ENCODE data around the gene PNLIPRP2.

The PNLIPRP2 gene

DNA sequence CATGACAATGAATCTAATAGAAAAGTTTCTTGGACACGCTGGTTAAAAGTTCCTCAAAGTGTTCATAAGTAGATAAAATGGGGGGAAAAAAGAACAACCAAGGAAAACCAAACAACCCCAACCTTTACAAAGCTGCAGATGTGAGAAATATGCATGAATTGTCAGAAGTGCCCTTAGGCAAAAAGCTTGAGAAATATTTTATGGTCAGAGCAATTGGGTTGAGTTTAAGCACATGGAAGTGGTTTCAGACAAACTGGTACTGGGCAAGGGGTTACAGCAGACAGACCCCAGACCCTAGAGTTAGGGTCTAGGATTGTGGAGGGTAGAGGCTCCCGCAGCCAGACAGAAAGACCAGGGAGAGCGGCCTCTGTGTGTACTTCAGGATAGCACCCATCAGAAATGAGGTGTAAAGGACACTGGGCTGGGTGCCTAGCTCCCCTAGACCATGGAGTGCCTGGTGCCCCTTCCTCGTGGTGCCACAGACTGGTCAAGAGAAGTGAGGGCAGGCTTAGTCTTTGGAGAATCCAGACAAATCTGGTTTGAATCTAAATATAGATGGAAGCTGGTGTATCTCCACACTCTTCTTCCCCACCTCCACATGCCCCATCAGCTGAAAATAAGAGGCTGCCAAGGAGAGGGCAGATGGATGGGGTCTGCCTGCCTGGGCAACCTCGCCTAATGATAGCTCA is 37.3 kb downstream of the PNLIPRP2 start:
- H3K4me3 ChIP-seq (ENCODE audit: low read length) = no peak overlapping the region

DNA sequence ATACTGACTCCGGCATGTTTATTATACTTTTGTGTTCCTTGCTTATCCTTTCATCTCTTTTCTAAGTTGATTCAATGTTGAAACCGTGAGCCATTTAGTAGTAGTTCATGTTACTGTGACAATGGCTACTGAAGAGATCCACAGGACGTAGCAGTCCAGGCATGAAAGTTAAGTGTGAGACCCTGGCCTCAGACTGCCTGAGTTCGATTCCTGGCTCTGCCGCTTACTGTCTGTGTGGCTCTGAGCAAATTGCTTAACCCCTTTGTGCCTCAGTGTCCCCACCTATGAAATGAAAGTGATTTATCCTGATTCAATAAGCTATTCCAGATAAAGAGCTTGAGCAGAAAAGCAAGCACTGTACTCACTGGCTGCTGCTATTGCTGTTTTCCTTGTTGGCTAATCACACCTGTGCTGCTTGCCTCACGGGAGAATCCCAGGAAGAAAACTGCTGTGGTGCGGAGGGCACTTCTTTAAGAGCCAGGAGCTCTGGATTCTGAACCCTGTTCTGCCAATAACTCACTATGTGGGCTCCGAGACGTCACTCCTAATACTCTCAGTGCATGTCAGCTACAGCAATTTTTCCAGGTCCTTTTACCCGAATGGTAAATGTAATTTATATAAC is 38.4 kb downstream of the PNLIPRP2 start:
- DNase-seq (ENCODE audit: low read depth) = no peak
- no peak overlapping the region for H3K4me3 ChIP-seq (ENCODE audit: low read length)
- H3K36me3 ChIP-seq (ENCODE audit: control insufficient read depth, insufficient read depth, low read length, severe bottlenecking) = no peaks in the 10 kb centered on the region
- H3K9ac ChIP-seq (ENCODE audit: low read length) = no peak overlapping the region
- no peaks in the 10 kb centered on the region for H3K4me1 ChIP-seq (ENCODE audit: control insufficient read depth, insufficient read depth, low read length)
- H3K27me3 ChIP-seq (replicated peaks; ENCODE audit: control insufficient read depth, insufficient read depth, low read length) = peaks cover 18% of the 10 kb centered on the region
- H3K9me3 ChIP-seq (ENCODE audit: control insufficient read depth, low read length) = no peaks in the 10 kb centered on the region

More for the DNA sequence above, 37.3 kb downstream of the PNLIPRP2 start:
- H3K9ac ChIP-seq (ENCODE audit: low read length) = no peak overlapping the region
- H3K4me1 ChIP-seq (ENCODE audit: control insufficient read depth, insufficient read depth, low read length) = peaks cover 3% of the 10 kb centered on the region
- no peaks in the 10 kb centered on the region for H3K9me3 ChIP-seq (ENCODE audit: control insufficient read depth, low read length)
- peaks cover 22% of the 10 kb centered on the region for H3K27me3 ChIP-seq (replicated peaks; ENCODE audit: control insufficient read depth, insufficient read depth, low read length)
- no peak for DNase-seq (ENCODE audit: low read depth)
- no peaks in the 10 kb centered on the region for H3K36me3 ChIP-seq (ENCODE audit: control insufficient read depth, insufficient read depth, low read length, severe bottlenecking)

DNA sequence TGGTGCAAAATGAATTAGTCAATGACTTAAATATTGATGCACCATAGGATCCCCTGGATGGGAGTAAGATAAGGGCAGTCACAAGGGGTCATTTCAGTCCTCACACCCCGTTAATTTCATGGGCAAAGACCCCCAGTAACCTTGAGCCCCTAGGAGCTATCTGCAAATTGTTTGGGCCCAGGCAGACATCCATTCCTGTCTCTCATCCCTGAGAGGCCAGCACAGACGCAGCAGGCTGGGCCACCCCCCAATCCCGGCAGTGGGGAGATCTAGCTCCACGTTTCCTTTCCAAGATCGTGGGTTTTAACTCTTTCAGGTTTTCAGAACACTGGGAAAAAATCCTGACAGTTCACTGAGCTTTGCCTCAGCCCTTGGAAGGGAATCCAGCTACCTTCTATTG is 40.1 kb downstream of the PNLIPRP2 start:
- DNase-seq (ENCODE audit: low read depth) = no peak

DNA sequence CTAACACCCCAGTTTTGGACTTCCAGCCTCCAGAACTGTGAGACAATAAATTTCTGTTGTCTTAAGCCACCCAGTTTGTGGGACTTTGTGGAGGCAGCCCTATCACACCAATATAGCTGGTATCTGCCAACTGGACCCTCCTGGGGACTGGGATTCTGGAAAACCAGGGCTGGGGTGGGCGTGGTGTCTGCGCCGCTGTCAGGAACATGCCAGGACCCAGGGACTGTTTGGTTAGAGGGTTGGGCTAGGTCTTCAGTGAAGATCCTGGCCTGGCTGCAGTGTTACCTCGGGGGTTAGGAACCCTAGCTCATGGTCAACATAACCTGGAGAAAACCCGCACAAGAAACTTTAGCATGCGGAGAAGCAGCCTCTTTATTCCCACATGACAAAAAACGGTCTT is 42.6 kb downstream of the PNLIPRP2 start:
- peaks cover 8% of the 10 kb centered on the region for H3K4me1 ChIP-seq (ENCODE audit: control insufficient read depth, insufficient read depth, low read length)
- no peak overlapping the region for H3K4me3 ChIP-seq (ENCODE audit: low read length)
- no peak for DNase-seq (ENCODE audit: low read depth)
- peaks cover 6% of the 10 kb centered on the region for H3K27me3 ChIP-seq (replicated peaks; ENCODE audit: control insufficient read depth, insufficient read depth, low read length)
- H3K9me3 ChIP-seq (ENCODE audit: control insufficient read depth, low read length) = no peaks in the 10 kb centered on the region
- no peaks in the 10 kb centered on the region for H3K36me3 ChIP-seq (ENCODE audit: control insufficient read depth, insufficient read depth, low read length, severe bottlenecking)
- no peak overlapping the region for H3K9ac ChIP-seq (ENCODE audit: low read length)

More for the DNA sequence above, 40.1 kb downstream of the PNLIPRP2 start:
- Histone ChIP-seq H3K9ac (ENCODE audit: low read length) (no peak overlapping the region), H3K4me1 (ENCODE audit: control insufficient read depth, insufficient read depth, low read length) (peaks cover 6% of the 10 kb centered on the region), H3K27me3 (replicated peaks; ENCODE audit: control insufficient read depth, insufficient read depth, low read length) (peaks cover 12% of the 10 kb centered on the region), H3K9me3 (ENCODE audit: control insufficient read depth, low read length) (no peaks in the 10 kb centered on the region), H3K36me3 (ENCODE audit: control insufficient read depth, insufficient read depth, low read length, severe bottlenecking) (no peaks in the 10 kb centered on the region), H3K4me3 (ENCODE audit: low read length) (no peak overlapping the region)

DNA sequence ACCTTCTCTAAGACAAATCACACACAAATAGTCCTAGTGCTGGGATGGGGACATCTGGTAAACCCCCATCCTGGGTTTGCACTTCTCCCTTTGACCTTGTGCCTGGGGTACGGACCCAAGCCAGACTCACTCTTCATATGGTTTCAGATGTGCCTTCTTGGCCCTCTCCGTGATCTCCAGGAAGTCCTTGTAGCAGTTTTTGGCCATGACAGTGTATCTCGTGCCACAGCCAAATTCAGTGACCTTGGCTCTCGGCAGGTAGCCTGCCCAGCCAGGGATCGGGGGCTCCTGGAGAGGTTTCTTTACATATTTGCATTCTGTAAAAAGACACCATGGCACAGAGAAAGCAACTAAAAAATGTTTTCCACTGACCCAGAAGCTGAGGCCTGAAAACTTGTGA is 43.9 kb downstream of the PNLIPRP2 start:
- peaks cover 8% of the 10 kb centered on the region for H3K4me1 ChIP-seq (ENCODE audit: control insufficient read depth, insufficient read depth, low read length)
- H3K36me3 ChIP-seq (ENCODE audit: control insufficient read depth, insufficient read depth, low read length, severe bottlenecking) = no peaks in the 10 kb centered on the region
- H3K27me3 ChIP-seq (replicated peaks; ENCODE audit: control insufficient read depth, insufficient read depth, low read length) = no peaks in the 10 kb centered on the region
- H3K9me3 ChIP-seq (ENCODE audit: control insufficient read depth, low read length) = no peaks in the 10 kb centered on the region
- DNase-seq (ENCODE audit: low read depth) = no peak
- H3K4me3 ChIP-seq (ENCODE audit: low read length) = no peak overlapping the region
- no peak overlapping the region for H3K9ac ChIP-seq (ENCODE audit: low read length)

DNA sequence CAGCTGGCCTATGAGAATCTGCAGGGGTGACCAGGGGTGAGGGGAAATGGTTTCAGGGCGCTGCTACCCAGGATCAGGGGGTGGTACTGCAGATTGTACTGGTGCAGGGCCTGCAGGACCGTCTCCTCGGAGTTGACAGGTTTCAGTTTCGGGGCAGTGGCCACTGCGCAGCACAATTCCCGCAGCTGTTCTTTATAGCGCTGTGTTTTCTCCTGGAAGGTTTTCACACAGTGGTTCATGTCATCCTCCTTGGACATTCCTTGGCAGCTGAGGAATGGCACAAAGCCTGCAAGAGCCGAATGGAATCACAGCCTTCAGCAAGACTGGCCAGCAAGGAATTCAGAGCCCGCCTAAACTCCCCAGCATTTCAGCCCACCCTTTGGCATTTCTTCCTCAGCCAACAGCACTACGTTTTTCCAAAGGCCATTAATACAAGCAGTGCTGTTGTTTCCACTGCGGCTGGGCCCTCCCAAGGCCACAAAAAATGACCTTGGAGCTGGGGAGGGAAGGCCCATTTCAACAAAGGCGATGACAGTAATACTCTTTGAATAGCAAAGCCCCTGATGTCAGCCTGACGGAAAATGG is 44.9 kb downstream of the PNLIPRP2 start:
- Histone ChIP-seq H3K4me1 (ENCODE audit: control insufficient read depth, insufficient read depth, low read length) (peaks cover 8% of the 10 kb centered on the region), H3K36me3 (ENCODE audit: control insufficient read depth, insufficient read depth, low read length, severe bottlenecking) (no peaks in the 10 kb centered on the region), H3K27me3 (replicated peaks; ENCODE audit: control insufficient read depth, insufficient read depth, low read length) (no peaks in the 10 kb centered on the region), H3K9me3 (ENCODE audit: control insufficient read depth, low read length) (no peaks in the 10 kb centered on the region), H3K9ac (ENCODE audit: low read length) (peak overlapping the region; percentile 26), H3K4me3 (ENCODE audit: low read length) (peak overlapping the region; percentile 63)
- peak; percentile 3 for DNase-seq (ENCODE audit: low read depth)

DNA sequence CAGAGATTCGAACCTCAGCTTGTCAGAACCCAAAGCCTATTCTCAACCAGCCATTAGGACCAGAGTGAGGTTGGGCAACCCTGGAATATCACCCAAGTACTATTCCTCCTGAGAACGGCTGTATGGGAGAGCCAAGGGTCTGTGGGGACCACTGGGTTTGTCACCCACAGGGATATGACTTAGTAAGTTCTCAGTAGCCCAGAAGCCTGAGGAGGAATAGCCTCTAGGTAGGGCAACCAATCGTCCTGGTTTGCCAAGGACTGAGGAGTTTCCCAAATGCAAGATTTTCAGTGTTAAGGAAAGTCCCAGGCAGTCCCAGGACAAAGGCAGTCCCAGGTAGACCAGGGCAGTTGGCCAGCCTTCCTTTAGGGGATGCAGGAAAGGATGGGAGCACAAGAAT is 46.7 kb downstream of the PNLIPRP2 start:
- Histone ChIP-seq H3K36me3 (ENCODE audit: control insufficient read depth, insufficient read depth, low read length, severe bottlenecking) (peaks cover 7% of the 10 kb centered on the region), H3K9ac (ENCODE audit: low read length) (no peak overlapping the region), H3K4me1 (ENCODE audit: control insufficient read depth, insufficient read depth, low read length) (peaks cover 8% of the 10 kb centered on the region), H3K9me3 (ENCODE audit: control insufficient read depth, low read length) (no peaks in the 10 kb centered on the region), H3K4me3 (ENCODE audit: low read length) (no peak overlapping the region), H3K27me3 (replicated peaks; ENCODE audit: control insufficient read depth, insufficient read depth, low read length) (no peaks in the 10 kb centered on the region)
- no peak for DNase-seq (ENCODE audit: low read depth)

DNA sequence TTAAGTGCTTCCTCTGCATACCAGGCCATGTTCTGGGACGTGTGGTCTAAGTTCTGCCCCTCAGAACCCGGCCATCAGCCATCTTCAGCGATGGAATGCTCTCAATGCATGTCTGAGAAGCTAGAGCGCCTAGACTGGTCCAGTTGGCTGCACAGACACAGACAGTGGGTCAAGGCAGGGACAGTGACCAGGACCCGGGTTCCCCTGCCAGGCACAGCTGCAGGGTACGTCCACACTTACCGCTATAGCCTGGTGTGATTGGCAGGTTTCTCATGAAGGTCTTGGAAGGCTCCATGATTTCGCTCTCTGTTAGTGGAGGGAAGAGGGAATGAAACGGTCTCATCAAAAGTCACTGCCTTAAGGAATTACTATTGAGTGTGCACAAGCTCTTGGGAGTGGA is 47.3 kb downstream of the PNLIPRP2 start:
- no peak overlapping the region for H3K9ac ChIP-seq (ENCODE audit: low read length)
- peaks cover 13% of the 10 kb centered on the region for H3K36me3 ChIP-seq (ENCODE audit: control insufficient read depth, insufficient read depth, low read length, severe bottlenecking)
- H3K4me1 ChIP-seq (ENCODE audit: control insufficient read depth, insufficient read depth, low read length) = peaks cover 8% of the 10 kb centered on the region
- DNase-seq (ENCODE audit: low read depth) = no peak
- H3K9me3 ChIP-seq (ENCODE audit: control insufficient read depth, low read length) = no peaks in the 10 kb centered on the region
- no peak overlapping the region for H3K4me3 ChIP-seq (ENCODE audit: low read length)
- H3K27me3 ChIP-seq (replicated peaks; ENCODE audit: control insufficient read depth, insufficient read depth, low read length) = no peaks in the 10 kb centered on the region

DNA sequence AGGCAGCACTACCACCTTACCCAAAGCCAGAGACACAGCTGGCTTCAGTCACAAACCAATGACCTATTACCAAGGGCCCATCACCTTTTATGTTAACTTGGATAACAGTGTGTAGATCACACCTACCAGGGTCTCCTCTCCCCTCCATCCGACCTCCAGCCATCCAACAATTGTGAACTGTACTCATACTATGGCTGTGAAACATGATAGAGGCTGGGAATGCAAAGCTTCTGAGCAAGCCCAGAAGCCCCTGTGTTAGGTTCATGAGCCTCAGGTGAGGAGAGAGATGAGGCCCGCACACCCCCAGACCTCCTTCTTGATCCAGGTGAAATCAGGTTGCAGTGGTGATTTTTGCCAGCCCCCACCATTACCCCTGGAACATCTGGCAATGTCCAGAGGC is 47.7 kb downstream of the PNLIPRP2 start:
- H3K9ac ChIP-seq (ENCODE audit: low read length) = no peak overlapping the region
- H3K4me3 ChIP-seq (ENCODE audit: low read length) = no peak overlapping the region

DNA sequence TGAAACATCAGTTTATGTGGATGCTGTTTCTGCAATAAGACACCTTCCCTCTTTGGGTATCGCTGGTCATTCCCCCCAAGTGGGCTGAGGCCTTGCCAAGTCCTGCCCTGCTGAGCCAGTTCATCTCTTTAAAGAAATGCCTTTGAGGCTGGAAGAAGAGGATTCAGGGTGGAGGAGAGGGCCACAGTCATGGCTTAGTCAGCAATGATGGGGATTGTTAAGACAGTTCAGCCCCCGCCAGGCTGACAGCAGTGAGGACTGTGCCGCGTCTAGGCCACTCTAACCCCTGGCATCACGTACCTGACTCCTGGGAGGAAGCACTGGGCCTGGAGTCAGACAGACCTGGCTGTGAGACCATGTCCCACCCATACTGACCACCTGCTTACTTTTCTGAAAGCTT is 48.3 kb downstream of the PNLIPRP2 start:
- Histone ChIP-seq H3K9ac (ENCODE audit: low read length) (no peak overlapping the region), H3K4me1 (ENCODE audit: control insufficient read depth, insufficient read depth, low read length) (peaks cover 8% of the 10 kb centered on the region), H3K27me3 (replicated peaks; ENCODE audit: control insufficient read depth, insufficient read depth, low read length) (no peaks in the 10 kb centered on the region), H3K9me3 (ENCODE audit: control insufficient read depth, low read length) (no peaks in the 10 kb centered on the region), H3K4me3 (ENCODE audit: low read length) (no peak overlapping the region), H3K36me3 (ENCODE audit: control insufficient read depth, insufficient read depth, low read length, severe bottlenecking) (peaks cover 22% of the 10 kb centered on the region)
- no peak for DNase-seq (ENCODE audit: low read depth)

More for the DNA sequence above, 47.7 kb downstream of the PNLIPRP2 start:
- Histone ChIP-seq H3K27me3 (replicated peaks; ENCODE audit: control insufficient read depth, insufficient read depth, low read length) (no peaks in the 10 kb centered on the region), H3K9me3 (ENCODE audit: control insufficient read depth, low read length) (no peaks in the 10 kb centered on the region), H3K36me3 (ENCODE audit: control insufficient read depth, insufficient read depth, low read length, severe bottlenecking) (peaks cover 16% of the 10 kb centered on the region), H3K4me1 (ENCODE audit: control insufficient read depth, insufficient read depth, low read length) (peaks cover 8% of the 10 kb centered on the region)
- DNase-seq (ENCODE audit: low read depth) = no peak

DNA sequence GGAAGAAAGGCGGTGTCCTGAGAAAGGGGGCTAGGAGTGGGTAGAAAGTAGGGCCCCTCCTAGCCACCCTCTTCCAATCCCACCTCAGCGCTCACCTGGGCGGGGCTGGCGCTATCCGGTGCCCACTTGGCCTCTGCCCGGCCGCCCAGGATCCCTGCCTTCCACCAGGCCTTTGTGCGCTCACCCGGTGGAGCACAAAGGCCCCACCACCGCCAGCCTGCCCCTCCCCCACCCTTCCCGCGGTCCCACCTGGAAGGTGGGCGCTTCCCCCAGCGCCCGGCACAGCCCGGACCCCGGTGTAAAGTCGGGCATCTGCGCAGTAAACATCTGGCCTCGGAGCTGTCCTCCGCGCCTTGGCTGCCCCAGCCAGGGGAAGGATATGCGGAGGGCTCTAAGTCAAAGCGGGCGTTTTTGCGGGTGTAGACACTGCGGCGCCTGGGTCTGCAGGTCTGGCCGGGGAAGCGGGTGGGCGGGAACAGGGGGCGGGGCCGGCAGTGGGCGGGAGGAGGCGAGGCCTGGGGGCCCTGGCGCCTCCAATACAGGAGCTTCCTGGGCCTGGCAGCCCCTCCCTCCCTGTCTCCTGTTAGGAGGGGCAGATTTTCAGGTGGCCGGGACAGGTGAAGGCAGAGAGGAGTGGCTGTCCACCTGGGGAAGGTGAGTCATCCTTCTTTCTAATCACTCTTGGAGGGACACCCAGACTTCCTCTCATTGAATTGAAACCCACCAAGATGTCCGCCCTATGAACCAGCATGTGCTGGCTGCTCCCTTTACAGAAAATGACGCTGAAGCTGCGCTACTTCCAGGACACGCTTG is 49.3 kb downstream of the PNLIPRP2 start:
- Histone ChIP-seq H3K4me3 (ENCODE audit: low read length) (no peak overlapping the region), H3K9ac (ENCODE audit: low read length) (no peak overlapping the region), H3K36me3 (ENCODE audit: control insufficient read depth, insufficient read depth, low read length, severe bottlenecking) (peaks cover 30% of the 10 kb centered on the region), H3K4me1 (ENCODE audit: control insufficient read depth, insufficient read depth, low read length) (peaks cover 8% of the 10 kb centered on the region), H3K9me3 (ENCODE audit: control insufficient read depth, low read length) (no peaks in the 10 kb centered on the region), H3K27me3 (replicated peaks; ENCODE audit: control insufficient read depth, insufficient read depth, low read length) (no peaks in the 10 kb centered on the region)
- DNase-seq (ENCODE audit: low read depth) = no peak

Measured in adipocyte (in vitro differentiated cells).